Measurements from ENCODE around the gene YBX2.

YBX2 gene

GRCh38 chr17:7306911-7307685 lies 12.7 kb upstream of the YBX2 start, which contains the start of gene EIF5A:
TSS of gene EIF5A (plus strand) at chr17:7307628. CDS start at chr17:7309636, 2,008 bp downstream.
- ATAC-seq, result peak; percentile 85
- TF ChIP-seq ZC3H10 (CRISPR knock-in tag; IDR thresholded peaks at IDR 0.05) (no peak), ARNTL (CRISPR knock-in tag; IDR thresholded peaks at IDR 0.05; ENCODE audit: borderline replicate concordance, low read depth) (no peak), CREB5 (CRISPR knock-in tag; IDR thresholded peaks at IDR 0.05; ENCODE audit: low read depth) (no peak), CSDC2 (CRISPR knock-in tag; IDR thresholded peaks at IDR 0.05) (no peak), ISL1 (CRISPR knock-in tag; IDR thresholded peaks at IDR 0.05) (no peak), ZNF70 (CRISPR knock-in tag; IDR thresholded peaks at IDR 0.05) (no peak), ZNF8 (CRISPR knock-in tag; IDR thresholded peaks at IDR 0.05) (no peak), BACH2 (CRISPR knock-in tag; IDR thresholded peaks at IDR 0.05; ENCODE audit: borderline replicate concordance) (no peak), SNAI2 (CRISPR knock-in tag; IDR thresholded peaks at IDR 0.05) (no peak), ZFP3 (CRISPR knock-in tag; IDR thresholded peaks at IDR 0.05) (no peak), OSR1 (CRISPR knock-in tag; IDR thresholded peaks at IDR 0.05) (no peak), ZNF565 (CRISPR knock-in tag; conservative IDR thresholded peaks at IDR 0.05; ENCODE audit: low read depth) (no peak), TSHZ2 (CRISPR knock-in tag; IDR thresholded peaks at IDR 0.05) (no peak), TOX (CRISPR knock-in tag; IDR thresholded peaks at IDR 0.05; ENCODE audit: borderline replicate concordance) (no peak), ZFP30 (CRISPR knock-in tag; IDR thresholded peaks at IDR 0.05) (no peak), TCF4 (CRISPR knock-in tag; IDR thresholded peaks at IDR 0.05; ENCODE audit: borderline replicate concordance) (no peak), RARB (CRISPR knock-in tag; IDR thresholded peaks at IDR 0.05) (no peak)
- TF ChIP-seq, protein P1, sequence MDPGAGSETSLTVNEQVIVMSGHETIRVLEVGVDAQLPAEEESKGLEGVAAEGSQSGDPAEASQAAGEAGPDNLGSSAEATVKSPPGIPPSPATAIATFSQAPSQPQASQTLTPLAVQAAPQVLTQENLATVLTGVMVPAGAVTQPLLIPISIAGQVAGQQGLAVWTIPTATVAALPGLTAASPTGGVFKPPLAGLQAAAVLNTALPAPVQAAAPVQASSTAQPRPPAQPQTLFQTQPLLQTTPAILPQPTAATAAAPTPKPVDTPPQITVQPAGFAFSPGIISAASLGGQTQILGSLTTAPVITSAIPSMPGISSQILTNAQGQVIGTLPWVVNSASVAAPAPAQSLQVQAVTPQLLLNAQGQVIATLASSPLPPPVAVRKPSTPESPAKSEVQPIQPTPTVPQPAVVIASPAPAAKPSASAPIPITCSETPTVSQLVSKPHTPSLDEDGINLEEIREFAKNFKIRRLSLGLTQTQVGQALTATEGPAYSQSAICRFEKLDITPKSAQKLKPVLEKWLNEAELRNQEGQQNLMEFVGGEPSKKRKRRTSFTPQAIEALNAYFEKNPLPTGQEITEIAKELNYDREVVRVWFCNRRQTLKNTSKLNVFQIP (CRISPR knock-in tag; IDR thresholded peaks at IDR 0.05; ENCODE audit: borderline replicate concordance, low read depth), result no peak

GRCh38 chr17:7304179-7304578 lies 9.7 kb upstream of the YBX2 start:
- ATAC-seq, result no peak
- TF ChIP-seq ZNF8 (CRISPR knock-in tag; IDR thresholded peaks at IDR 0.05) (peak; percentile 77; the same call in 1 of the 2 replicates), GLIS3 (CRISPR knock-in tag; IDR thresholded peaks at IDR 0.05) (no peak), CSDC2 (CRISPR knock-in tag; IDR thresholded peaks at IDR 0.05) (no peak)

GRCh38 chr17:7296189-7296861 lies 1.9 kb upstream of the YBX2 start:
- peak; percentile 92 for ATAC-seq
- TF ChIP-seq, protein P1 (CRISPR knock-in tag; IDR thresholded peaks at IDR 0.05; ENCODE audit: borderline replicate concordance, low read depth), result no peak
- TF ChIP-seq PPARA (CRISPR knock-in tag; IDR thresholded peaks at IDR 0.05; ENCODE audit: borderline replicate concordance) (no peak), ZFP30 (CRISPR knock-in tag; IDR thresholded peaks at IDR 0.05) (no peak), TOX (CRISPR knock-in tag; IDR thresholded peaks at IDR 0.05; ENCODE audit: borderline replicate concordance) (no peak), OSR1 (CRISPR knock-in tag; IDR thresholded peaks at IDR 0.05) (no peak)

Data from SK-N-SH treated with all-trans-retinoic acid at 6 μM for 48 hours (cell line).